NCI-H1436 treated with DMSO at 0.1 percent for 48 hours (cell line): ENCODE measurements around the gene AKAP7.
"Not testable (repeated sequence)": the region's sequence is repeated elsewhere in the genome, so short reads cannot be mapped to it uniquely, and the experiment has no call there.

ENCODE experiments used
- DNase-seq: peaks from one replicate; lab custom pipeline; 2025; lab: John Stamatoyannopoulos, UW

AKAP7 gene

GRCh38 chr6:131135244-131136020 is at the start of gene AKAP7:
AKAP7 (plus strand) TSS chr6:131135467; CDS start chr6:131135764, 297 bp downstream.
- DNase-seq: no peak

DNA sequence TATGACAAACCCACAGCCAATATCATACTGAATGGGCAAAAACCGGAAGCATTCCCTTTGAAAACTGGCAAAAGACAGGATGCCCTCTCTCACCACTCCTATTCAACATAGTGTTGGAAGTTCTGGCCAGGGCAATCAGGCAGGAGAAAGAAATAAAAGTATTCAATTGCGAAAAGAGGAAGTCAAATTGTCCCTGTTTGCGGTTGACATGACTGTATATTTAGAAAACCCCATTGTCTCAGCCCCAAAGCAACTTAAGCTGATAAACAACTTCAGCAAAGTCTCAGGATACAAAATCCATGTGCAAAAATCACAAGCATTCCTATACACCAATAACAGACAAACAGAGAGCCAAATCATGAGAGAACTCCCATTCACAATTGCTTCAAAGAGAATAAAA is 44.9 kb upstream of the AKAP7 start:
- not testable (repeated sequence) for DNase-seq

DNA sequence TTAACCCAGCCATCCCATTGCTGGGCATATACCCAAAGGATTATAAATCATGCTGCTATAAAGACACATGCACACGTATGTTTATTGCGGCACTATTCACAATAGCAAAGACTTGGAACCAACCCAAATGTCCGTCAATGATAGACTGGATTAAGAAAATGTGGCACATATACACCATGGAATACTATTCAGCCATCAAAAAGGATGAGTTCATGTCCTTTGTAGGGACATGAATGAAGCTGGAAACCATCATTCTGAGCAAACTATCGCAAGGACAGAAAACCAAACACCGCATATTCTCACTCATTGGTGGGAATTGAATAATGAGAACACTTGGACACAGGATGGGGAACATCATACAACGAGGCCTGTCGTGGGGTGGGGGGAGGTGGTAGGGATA is 43.3 kb upstream of the AKAP7 start:
- DNase-seq: not testable (repeated sequence)

DNA sequence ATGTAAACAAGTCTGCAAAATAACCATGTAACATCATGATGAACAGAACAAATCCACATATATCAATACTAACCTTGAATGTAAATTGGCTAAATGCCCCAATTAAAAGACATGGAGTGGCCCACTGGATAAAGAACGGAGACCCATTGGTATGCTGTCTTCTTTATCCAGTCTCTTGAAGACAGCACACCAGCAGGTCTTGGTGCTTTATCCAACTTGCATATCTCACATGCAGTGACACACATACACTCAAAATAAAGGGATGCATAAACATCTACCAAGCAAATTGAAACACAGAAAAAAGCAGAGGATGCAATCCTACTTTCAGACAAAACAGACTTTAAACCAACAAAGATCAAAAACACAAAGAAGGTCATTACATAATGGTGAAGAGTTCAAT is 41.9 kb upstream of the AKAP7 start:
- no peak for DNase-seq

DNA sequence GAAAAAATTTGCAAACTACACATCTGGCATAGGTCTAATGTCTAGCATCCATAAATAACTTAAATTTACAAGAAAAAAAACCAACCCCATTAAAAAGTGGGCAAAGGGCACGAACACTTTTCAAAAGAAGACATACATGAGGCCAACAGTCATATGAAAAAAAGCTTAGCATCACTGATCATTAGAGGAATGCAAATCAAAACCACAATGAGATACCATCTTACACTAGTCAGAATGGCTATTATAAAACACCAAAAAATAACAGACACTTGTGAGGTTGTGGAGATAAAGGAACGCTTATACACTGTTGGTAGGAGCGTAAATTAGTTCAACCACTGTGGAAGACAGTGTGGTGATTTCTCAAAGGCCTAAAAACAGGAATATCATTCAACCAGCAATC is 38.5 kb upstream of the AKAP7 start:
- no peak for DNase-seq

DNA sequence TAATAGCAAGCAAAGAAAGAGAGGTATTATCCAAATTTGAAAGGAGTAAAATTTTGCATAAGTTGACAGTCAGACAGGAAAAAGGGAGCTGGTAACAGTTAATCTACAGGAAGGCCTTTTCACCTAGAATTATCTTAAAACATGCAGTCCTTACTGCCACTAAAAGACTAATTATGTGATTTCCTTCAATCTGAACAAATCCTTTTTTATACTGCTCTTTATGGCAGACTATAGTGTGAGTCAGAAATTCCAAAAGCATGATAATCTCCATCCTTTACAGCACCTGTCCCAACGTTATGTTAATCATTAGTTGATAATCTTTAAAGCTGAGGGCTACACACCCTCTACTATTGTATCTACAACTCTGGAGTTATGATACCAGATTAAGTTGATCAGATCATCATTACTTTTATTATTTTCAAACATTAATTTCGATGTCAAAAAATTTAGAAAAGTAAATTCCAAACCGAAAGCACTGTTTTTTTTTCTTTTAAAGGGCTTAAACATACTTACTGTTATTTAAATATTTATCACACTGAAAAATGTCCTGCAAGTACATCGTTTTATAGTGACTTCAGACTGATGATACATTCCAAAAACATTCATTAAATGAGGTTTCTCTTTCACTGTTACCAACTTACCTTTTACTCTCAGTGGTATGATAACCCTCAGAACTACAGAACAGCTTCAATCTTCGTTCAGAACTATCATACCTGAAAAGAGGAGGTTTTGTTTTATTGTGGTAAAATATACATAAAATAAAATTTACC is 33.2 kb upstream of the AKAP7 start:
- DNase-seq: no peak

GRCh38 chr6:131103296-131103695 is 32.0 kb upstream of the AKAP7 start:
- no peak for DNase-seq

- no peak for DNase-seq
These were observed 31.4 kb upstream of the AKAP7 start for GRCh38 chr6:131103901-131104300.

DNA sequence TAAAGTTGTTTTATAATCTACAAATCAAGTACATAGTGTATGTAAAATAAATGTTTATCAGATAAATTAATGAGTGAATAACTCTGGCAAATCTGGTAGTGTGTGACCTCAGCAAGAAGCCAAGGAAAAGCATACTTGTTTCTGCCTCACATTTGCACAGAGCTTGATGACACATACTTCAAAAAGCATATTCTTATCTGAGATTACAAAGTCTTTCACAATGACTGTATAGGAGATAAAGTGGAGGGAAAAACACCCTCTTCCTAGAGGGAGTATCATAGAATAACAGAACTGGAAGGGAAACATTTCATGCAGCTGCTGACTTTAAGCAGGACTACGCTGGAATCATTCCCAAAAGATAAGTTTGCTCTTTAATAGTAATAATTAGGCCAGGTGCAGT is 28.1 kb upstream of the AKAP7 start:
- DNase-seq: no peak

- DNase-seq: no peak
These were observed 23.0 kb upstream of the AKAP7 start for GRCh38 chr6:131112249-131112648.

GRCh38 chr6:131115651-131116050 is 19.6 kb upstream of the AKAP7 start:
- DNase-seq: no peak

DNA sequence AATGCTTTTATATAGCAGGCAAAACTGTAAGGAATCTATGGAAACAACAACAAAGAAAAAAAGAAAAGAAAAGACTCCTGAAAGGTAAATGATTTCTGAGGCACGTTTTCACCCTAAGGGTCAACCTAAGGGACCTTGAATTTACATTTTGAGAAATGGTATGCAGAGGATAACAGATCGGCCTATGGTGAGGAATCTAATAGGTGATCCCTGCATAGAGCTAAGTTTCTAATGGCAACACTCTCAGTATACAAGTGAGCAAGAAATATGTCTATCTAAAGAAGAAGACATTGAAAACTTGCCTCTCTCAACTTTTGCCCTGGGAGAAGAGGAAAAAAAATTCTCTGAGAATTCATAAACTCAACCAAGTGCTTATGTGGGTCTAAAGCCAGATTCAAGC is 18.9 kb upstream of the AKAP7 start:
- no peak for DNase-seq

DNA sequence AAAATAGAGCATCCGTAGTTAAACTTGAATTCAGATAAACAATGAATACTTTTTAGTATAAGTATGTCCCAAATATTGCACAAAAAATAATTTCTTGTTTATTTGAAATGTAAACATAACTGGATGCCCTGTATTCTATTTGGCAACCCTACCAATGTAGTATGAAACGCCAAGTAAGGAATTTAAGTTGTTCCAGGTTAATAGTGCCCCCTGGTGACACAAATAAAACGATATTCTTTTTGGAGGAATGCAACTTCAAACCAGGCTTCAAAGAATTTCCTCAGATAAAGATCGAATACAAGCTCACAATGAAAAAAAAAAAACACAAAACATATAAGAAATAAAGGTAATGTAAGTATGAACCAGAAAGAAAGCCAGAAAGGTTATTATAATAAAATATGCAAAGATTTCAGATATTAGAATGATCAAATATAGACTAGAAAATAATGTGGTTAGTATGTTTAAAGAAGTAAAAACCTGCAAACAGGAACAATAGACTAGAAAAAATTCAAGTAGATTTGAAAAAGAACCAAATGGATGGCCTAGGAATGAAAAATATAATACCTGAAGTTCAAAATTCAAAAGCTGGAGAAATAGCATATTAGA is 18.4 kb upstream of the AKAP7 start:
- no peak for DNase-seq

- no peak for DNase-seq
These were observed 17.4 kb upstream of the AKAP7 start for GRCh38 chr6:131117878-131118277.

DNA sequence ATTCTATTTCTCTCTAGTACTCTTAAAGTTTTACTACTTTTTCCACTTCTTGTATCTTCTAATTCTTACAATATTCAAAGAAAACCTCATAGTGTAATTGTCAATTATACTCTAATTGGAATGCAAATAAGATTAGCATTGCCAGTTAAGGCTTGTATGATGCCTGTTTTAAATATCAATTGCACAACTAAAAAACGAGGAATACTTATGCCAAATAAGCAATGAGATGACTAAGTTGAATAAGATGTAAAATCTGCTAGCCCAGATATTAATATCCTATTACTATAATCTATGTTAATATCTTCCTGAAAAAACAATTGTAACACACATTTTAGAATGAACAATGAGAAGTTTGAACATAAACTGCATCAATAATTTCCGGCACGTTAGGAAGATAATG is 13.3 kb upstream of the AKAP7 start:
- DNase-seq: no peak

GRCh38 chr6:131122516-131122915 is 12.8 kb upstream of the AKAP7 start:
- no peak for DNase-seq

DNA sequence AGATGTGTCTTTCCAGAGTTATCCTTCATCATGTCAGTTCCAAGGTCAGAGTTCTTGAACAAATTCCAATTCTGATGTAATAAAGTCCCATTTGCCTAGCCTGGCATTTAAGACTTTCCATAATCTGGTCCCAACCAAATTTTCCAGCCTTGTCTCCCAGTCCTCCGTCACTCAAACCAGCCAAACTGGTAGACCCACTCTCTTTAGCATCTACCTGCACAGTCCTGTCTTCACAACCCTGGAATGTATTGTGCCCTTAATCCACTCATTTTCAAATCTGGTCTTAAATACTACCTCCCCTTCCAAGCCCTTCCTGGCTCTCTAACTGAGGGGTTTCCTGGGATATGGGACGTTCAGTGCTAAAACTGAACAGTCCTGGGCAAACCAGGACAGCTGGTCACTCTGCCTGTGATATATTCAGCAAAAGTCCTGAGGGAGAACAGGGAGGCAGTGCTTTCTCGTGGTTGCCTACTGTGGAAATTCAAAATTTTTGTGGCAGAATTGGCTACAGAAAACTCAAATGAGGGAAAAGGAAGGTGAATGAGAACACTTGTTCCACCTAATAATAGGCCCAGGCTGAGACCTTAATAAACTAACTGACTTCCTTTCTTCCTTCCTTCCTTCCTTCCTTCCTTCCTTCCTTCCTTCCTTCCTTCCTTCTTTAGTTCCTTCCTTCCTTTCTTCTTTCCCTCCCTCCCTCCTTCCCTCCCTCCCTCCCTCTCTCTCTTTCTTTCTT is 10.8 kb upstream of the AKAP7 start:
- no peak for DNase-seq

GRCh38 chr6:131125431-131125830 is 9.8 kb upstream of the AKAP7 start:
- DNase-seq: no peak

GRCh38 chr6:131129689-131130553 is 5.3 kb upstream of the AKAP7 start:
- DNase-seq: no peak

- DNase-seq: no peak
These were observed 4.7 kb upstream of the AKAP7 start for GRCh38 chr6:131130554-131130940.

GRCh38 chr6:131132360-131132759 is 2.9 kb upstream of the AKAP7 start:
- DNase-seq: no peak
